Bronchial epithelial cell (primary cell): ENCODE results near the gene PLXNA4. TPM values are rescaled to one million over a fixed set of nuclear protein-coding genes. Genes with fewer than 3 reads are reported as not detected.

ENCODE experiments used
- DNase-seq: peaks from one replicate; pipeline ENCODE4 v3.0.0-alpha.2; 2010; ENCODE audit warnings: low read depth
- FAIRE-seq: peaks from 2 replicates; lab custom pipeline; 2011; peaks lifted over from hg19 to GRCh38; lab: Jason Lieb, UNC
- H3K27me3 ChIP-seq: 2 replicates; pipeline ENCODE4 v1.5.1; 2011; ENCODE audit warnings: low read length; ENCODE audit not compliant: control insufficient read depth, insufficient read depth
- H3K36me3 ChIP-seq: 2 replicates; pipeline ENCODE4 v1.5.1; 2011; ENCODE audit warnings: low read length; ENCODE audit not compliant: control insufficient read depth, insufficient read depth
- H3K4me3 ChIP-seq: 2 replicates; pipeline ENCODE4 v1.5.1; 2011; ENCODE audit warnings: mild to moderate bottlenecking, low read depth, low read length, control low read depth
- CTCF ChIP-seq: IDR thresholded peaks from 2 replicates; pipeline ENCODE4 v1.5.1; 2011; ENCODE audit warnings: mild to moderate bottlenecking, moderate library complexity, low read length, control low read depth, inconsistent platforms; ENCODE audit not compliant: insufficient read depth, severe bottlenecking
- total RNA-seq: library from RNA; depleted of rRNA; stranded (reverse); fragments of >200 nt; gene quantifications from 2 replicates; pipeline ENCODE4 v1.2.1, GENCODE V29; 2014

The PLXNA4 gene
- total RNA-seq, 1 donor from 2014 or later: under 0.01 TPM

DNA sequence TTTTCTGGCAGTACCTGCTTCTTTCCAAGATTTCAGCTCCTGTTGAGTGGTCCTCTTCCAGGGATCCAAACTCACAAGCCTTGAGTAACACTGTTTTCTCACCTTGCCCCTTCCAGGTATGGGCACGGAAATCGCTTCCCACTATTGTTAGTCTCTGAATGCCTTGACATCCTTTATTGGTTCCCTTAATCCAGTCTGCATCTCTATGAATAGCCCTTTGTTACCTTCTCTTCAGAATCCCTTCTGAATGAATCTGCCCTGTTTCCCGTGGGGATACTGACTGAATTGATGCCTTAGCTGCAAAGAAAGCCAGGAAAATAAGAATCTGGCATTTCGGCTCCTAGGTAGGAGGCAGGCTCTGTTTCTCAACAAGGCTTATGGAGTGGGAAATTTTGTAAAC lies 467.7 kb downstream of the PLXNA4 start:
- FAIRE-seq (no peak), DNase-seq (no peak)
- no peak overlapping the region for H3K4me3 ChIP-seq
- H3K27me3 ChIP-seq: peaks cover 5% of the 10 kb centered on the region
- no peaks in the 10 kb centered on the region for H3K36me3 ChIP-seq
- TF ChIP-seq CTCF: no peak

GRCh38 chr7:132106491-132106890 lies 469.8 kb downstream of the PLXNA4 start:
- no peak for DNase-seq
- no peak for FAIRE-seq
- no peak for TF ChIP-seq CTCF
- Histone ChIP-seq H3K27me3 (peaks cover 5% of the 10 kb centered on the region), H3K4me3 (no peak overlapping the region), H3K36me3 (no peaks in the 10 kb centered on the region)

DNA sequence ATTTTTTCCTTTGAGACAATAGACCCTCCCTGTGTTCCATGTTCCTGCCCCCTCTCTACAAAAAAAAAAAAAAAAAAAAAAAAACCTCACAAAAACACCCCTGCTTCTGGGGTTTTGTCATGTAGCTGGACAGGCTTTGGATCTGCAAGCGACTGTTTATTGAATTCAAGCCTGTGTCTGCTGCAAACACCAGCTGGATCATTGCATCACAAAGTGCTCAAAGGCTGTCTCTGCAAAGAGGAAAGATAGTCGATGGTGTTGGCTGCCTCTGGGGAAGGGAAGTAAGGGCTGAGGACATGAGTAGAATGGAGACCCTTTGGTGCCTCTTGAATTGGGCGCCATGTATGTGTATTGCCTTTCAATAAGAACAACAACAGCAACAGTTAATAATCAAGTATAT lies 471.2 kb downstream of the PLXNA4 start:
- Histone ChIP-seq H3K4me3 (no peak overlapping the region), H3K27me3 (peaks cover 5% of the 10 kb centered on the region), H3K36me3 (no peaks in the 10 kb centered on the region)
- TF ChIP-seq CTCF: no peak
- FAIRE-seq (no peak), DNase-seq (no peak)

DNA sequence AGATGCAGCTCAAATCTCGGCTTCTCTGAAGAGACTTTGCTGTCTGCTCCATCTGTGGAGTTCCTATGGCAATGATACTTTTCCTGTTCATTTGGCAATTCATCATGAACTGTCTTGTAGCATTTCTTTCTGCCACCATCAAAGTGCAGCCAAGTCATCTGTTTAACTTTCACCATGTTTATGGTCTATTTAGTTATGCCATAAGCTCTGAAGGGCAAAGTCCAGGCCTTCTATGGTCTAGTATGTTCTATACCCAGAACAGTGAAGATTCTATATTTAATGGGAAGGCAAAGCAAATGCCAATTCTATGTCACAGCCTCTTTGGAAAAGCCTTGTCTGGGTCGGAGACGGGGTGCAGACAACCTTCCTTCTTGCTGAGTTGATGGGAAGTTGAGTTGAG lies 472.6 kb downstream of the PLXNA4 start:
- TF ChIP-seq CTCF: no peak
- FAIRE-seq (no peak), DNase-seq (no peak)
- Histone ChIP-seq H3K27me3 (peaks cover 5% of the 10 kb centered on the region), H3K36me3 (no peaks in the 10 kb centered on the region), H3K4me3 (no peak overlapping the region)

DNA sequence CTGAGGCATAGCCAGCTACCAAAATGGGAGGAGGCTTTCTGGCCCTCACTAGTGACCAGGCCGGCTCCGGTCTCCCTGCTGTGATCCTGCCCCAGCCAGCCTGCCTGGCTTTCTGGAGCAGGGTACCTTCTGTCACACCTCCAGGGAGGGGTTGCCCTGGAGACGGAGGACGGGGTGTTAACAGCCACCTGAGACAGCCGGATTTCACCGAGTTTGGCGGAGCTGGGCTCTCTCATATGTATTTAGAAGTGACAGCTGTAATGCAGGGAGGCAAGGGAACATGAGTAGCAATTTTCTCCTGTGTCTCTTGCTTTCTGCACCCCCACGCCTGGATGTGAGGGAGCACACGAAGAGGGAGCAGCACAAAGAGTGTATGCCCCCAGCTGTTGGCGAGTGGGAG lies 473.3 kb downstream of the PLXNA4 start:
- TF ChIP-seq CTCF: no peak
- Histone ChIP-seq H3K27me3 (peaks cover under 1% of the 10 kb centered on the region), H3K36me3 (no peaks in the 10 kb centered on the region), H3K4me3 (no peak overlapping the region)
- FAIRE-seq (no peak), DNase-seq (no peak)

GRCh38 chr7:132102391-132102790 lies 473.9 kb downstream of the PLXNA4 start:
- no peaks in the 10 kb centered on the region for H3K27me3 ChIP-seq
- no peak for FAIRE-seq
- no peaks in the 10 kb centered on the region for H3K36me3 ChIP-seq
- no peak for TF ChIP-seq CTCF
- H3K4me3 ChIP-seq: no peak overlapping the region
- DNase-seq: no peak
